Type B pancreatic cell (in vitro differentiated cells): ENCODE results near the gene PSMC3. TPM values are rescaled to one million over a fixed set of nuclear protein-coding genes. Genes with fewer than 3 reads are reported as not detected.

Source experiments
- DNase-seq: peaks from one replicate; pipeline ENCODE4 v3.0.0; 2021; ENCODE audit warnings: mixed read lengths; ENCODE audit not compliant: unreplicated experiment; ENCODE audit errors: extremely low spot score
- H3K27ac Mint-ChIP-seq: 2 replicates; pipeline ENCODE4 v1.8.0; 2021; ENCODE audit warnings: mild to moderate bottlenecking, mixed read lengths
- H3K27me3 Mint-ChIP-seq: 2 replicates; pipeline ENCODE4 v1.8.0; 2021; ENCODE audit warnings: mixed read lengths
- H3K36me3 Mint-ChIP-seq: 2 replicates; pipeline ENCODE4 v1.8.0; 2021; ENCODE audit warnings: mixed read lengths
- H3K4me1 Mint-ChIP-seq: one replicate; pipeline ENCODE4 v1.8.0; 2021; ENCODE audit warnings: mixed read lengths; ENCODE audit not compliant: unreplicated experiment
- H3K4me3 Mint-ChIP-seq: 2 replicates; pipeline ENCODE4 v1.8.0; 2021; ENCODE audit warnings: mild to moderate bottlenecking, mixed read lengths
- H3K9me3 Mint-ChIP-seq: 2 replicates; pipeline ENCODE4 v1.8.0; 2021; ENCODE audit warnings: mixed read lengths
- CTCF ChIP-seq: fragments of 200-600 bp; sonication (generic); conservative IDR thresholded peaks from 2 replicates; pipeline ENCODE4 v1.5.0; 2021; ENCODE audit warnings: antibody characterized with exemption, mild to moderate bottlenecking
- total RNA-seq: library from RNA; stranded (reverse); gene quantifications from 2 replicates; pipeline ENCODE4 v1.2.1, GENCODE V29; 2021; ENCODE audit warnings: low replicate concordance

PSMC3 gene
- total RNA-seq, 1 donor from 2014 or later: 141 TPM

GRCh38 chr11:47448566-47449427 is 22.6 kb upstream of the PSMC3 start, which contains the start of gene RAPSN:
Gene RAPSN, minus strand, starts transcription at chr11:47449136. Its CDS starts 172 bp downstream, at chr11:47448964.
- Mint-ChIP-seq H3K4me1 (no peaks in the 10 kb centered on the region), H3K9me3 (no peaks in the 10 kb centered on the region), H3K27ac (no peak within 1 kb of the TSS), H3K36me3 (no peaks in the 10 kb centered on the region), H3K27me3 (no peaks in the 10 kb centered on the region), H3K4me3 (no peak within 1 kb of the TSS)
- no peak for DNase-seq
- no peak for TF ChIP-seq CTCF

DNA sequence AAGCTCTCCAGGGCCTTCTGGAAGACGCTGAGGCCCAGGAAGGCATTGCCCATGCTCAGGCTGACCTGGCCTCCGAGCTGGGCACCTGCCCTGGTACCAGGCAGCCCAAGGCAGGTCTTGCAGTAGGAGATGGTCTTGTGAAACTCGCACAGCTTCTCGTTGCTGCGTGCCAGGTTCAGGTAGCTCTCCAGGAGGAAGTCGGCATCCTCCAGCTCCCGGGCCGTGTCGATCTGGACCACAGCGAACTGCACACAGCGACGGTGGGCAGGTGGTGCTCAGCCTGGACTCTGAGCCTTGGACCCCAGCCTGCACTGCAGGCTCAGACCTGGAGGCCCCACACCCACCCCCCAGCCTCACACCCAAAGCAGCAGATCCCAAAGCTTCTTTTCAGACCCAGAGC is 21.7 kb upstream of the PSMC3 start:
- Mint-ChIP-seq H3K27me3 (no peaks in the 10 kb centered on the region), H3K4me3 (no peak overlapping the region), H3K36me3 (no peaks in the 10 kb centered on the region), H3K27ac (no peak overlapping the region), H3K4me1 (no peaks in the 10 kb centered on the region), H3K9me3 (no peaks in the 10 kb centered on the region)
- no peak for DNase-seq
- TF ChIP-seq CTCF: no peak

DNA sequence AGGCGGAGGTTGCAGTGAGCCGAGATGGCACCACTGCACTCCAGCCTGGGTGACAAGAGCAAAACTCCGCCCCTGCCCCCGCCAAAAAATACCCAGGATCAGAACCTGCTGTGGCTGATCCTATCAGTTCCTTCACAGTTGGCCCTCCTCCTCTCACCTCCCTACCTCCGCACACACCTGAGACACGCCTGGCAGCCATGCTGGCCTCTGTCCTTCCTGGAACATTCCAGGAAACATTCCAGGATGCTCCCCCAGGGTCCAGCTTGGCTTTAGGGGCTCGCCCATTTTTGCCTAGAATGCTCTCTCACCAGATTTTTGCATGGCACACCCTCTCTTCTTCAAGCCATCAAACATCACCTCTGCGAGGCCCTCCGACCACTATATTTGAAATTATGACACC is 20.6 kb upstream of the PSMC3 start:
- Mint-ChIP-seq H3K27me3 (no peaks in the 10 kb centered on the region), H3K9me3 (no peaks in the 10 kb centered on the region), H3K4me1 (no peaks in the 10 kb centered on the region), H3K36me3 (no peaks in the 10 kb centered on the region), H3K27ac (no peak overlapping the region), H3K4me3 (no peak overlapping the region)
- TF ChIP-seq CTCF: no peak
- DNase-seq: no peak

- H3K4me1 Mint-ChIP-seq: no peaks in the 10 kb centered on the region
- TF ChIP-seq CTCF: no peak
- no peak overlapping the region for H3K4me3 Mint-ChIP-seq
- H3K36me3 Mint-ChIP-seq: no peaks in the 10 kb centered on the region
- H3K9me3 Mint-ChIP-seq: no peaks in the 10 kb centered on the region
- no peaks in the 10 kb centered on the region for H3K27me3 Mint-ChIP-seq
- no peak for DNase-seq
- no peak overlapping the region for H3K27ac Mint-ChIP-seq
These were observed 19.6 kb upstream of the PSMC3 start for GRCh38 chr11:47445840-47446239.

- Mint-ChIP-seq H3K36me3 (no peaks in the 10 kb centered on the region), H3K27ac (no peak overlapping the region), H3K9me3 (no peaks in the 10 kb centered on the region), H3K4me1 (no peaks in the 10 kb centered on the region), H3K27me3 (no peaks in the 10 kb centered on the region), H3K4me3 (no peak overlapping the region)
- no peak for DNase-seq
- no peak for TF ChIP-seq CTCF
These were observed 17.6 kb upstream of the PSMC3 start for GRCh38 chr11:47443817-47444216.
